T-helper 1 cell treated with Interleukin-12 subunit alpha and Interleukin-12 subunit beta and Interleukin-4 antibody, amounts not matched to agents 30 ng/mL and 1 ng/mL, for 36 hours (primary cell): ENCODE measurements around the gene PLCB1. TPM values are rescaled to one million over a fixed set of nuclear protein-coding genes. Genes with fewer than 3 reads are reported as not detected.

Experiments
- intact Hi-C: fragments of 100-400 bp; cut with micrococcal nuclease; formaldehyde crosslinking; loops from one replicate; pipeline ENCODE4 v1.15.1; 2024
- total RNA-seq: library from RNA; stranded (reverse); gene quantifications from 2 replicates; pipeline ENCODE4 v1.2.3, GENCODE V29; 2022

PLCB1 gene
- total RNA-seq, 1 donor from 2014 or later = 1.4 TPM

- intact Hi-C loops = loop anchor here (5.0 kb wide), 1 partner anchor 1713 kb away; the partner anchor contains the start of gene BMP2
Observed at GRCh38 chr20:8480597-8480996, 348.5 kb downstream of the PLCB1 start.

GRCh38 chr20:8487696-8488095 lies 355.6 kb downstream of the PLCB1 start:
- intact Hi-C loops = no loop called here

GRCh38 chr20:8489094-8489883 lies 357.2 kb downstream of the PLCB1 start:
- intact Hi-C loops = no loop called here

- intact Hi-C loops = no loop called here
Observed at GRCh38 chr20:8490076-8490830, 358.2 kb downstream of the PLCB1 start.

- intact Hi-C loops = no loop called here
Observed at GRCh38 chr20:8492173-8492572, 360.1 kb downstream of the PLCB1 start.

- intact Hi-C loops = no loop called here
Observed at GRCh38 chr20:8498571-8498970, 366.5 kb downstream of the PLCB1 start.

- intact Hi-C loops = no loop called here
Observed at GRCh38 chr20:8504030-8504429, 372.0 kb downstream of the PLCB1 start.

GRCh38 chr20:8505476-8506200 lies 373.6 kb downstream of the PLCB1 start:
- intact Hi-C loops = no loop called here

- intact Hi-C loops = no loop called here
Observed at GRCh38 chr20:8507231-8507630, 375.2 kb downstream of the PLCB1 start.

- intact Hi-C loops = no loop called here
Observed at GRCh38 chr20:8509809-8510208, 377.7 kb downstream of the PLCB1 start.

- intact Hi-C loops = no loop called here
Observed at GRCh38 chr20:8510808-8511207, 378.7 kb downstream of the PLCB1 start.

- intact Hi-C loops = no loop called here
Observed at GRCh38 chr20:8512003-8512402, 379.9 kb downstream of the PLCB1 start.

GRCh38 chr20:8515810-8516435 lies 383.9 kb downstream of the PLCB1 start:
- intact Hi-C loops = no loop called here

- intact Hi-C loops = no loop called here
Observed at GRCh38 chr20:8518878-8519277, 386.8 kb downstream of the PLCB1 start.

GRCh38 chr20:8519887-8520286 lies 387.8 kb downstream of the PLCB1 start:
- intact Hi-C loops = no loop called here

GRCh38 chr20:8522168-8522567 lies 390.1 kb downstream of the PLCB1 start:
- intact Hi-C loops = no loop called here

GRCh38 chr20:8523684-8524083 lies 391.6 kb downstream of the PLCB1 start:
- intact Hi-C loops = no loop called here

- intact Hi-C loops = no loop called here
Observed at GRCh38 chr20:8524101-8525016, 392.3 kb downstream of the PLCB1 start.

- intact Hi-C loops = no loop called here
Observed at GRCh38 chr20:8525017-8525343, 392.9 kb downstream of the PLCB1 start.

GRCh38 chr20:8526610-8527009 lies 394.5 kb downstream of the PLCB1 start:
- intact Hi-C loops = no loop called here
